Spinal cord (tissue), 10 donors: Measurements from ENCODE around the gene SRPRB. TPM values are rescaled to one million over a fixed set of nuclear protein-coding genes. Genes with fewer than 3 reads are reported as not detected.

Experiments used
- DNase-seq, 6 donors: peaks; one replicate each; pipeline versions ENCODE4 v3.0.0 to v3.0.0-alpha.2; 2013 to 2015; ENCODE audit warnings: low spot score in 6 of 6, low read depth in 4 of 6
- H3K27ac ChIP-seq: one replicate; pipeline ENCODE4 v1.5.1; 2013; ENCODE audit warnings: low read depth, low read length, control low read depth
- H3K27me3 ChIP-seq: one replicate; pipeline ENCODE4 v1.6.1; 2013; ENCODE audit warnings: low read length; ENCODE audit not compliant: control insufficient read depth, insufficient read depth
- H3K36me3 ChIP-seq: one replicate; pipeline ENCODE4 v1.6.1; 2013; ENCODE audit warnings: low read length; ENCODE audit not compliant: control insufficient read depth, insufficient read depth
- H3K4me1 ChIP-seq: one replicate; pipeline ENCODE4 v1.6.1; 2013; ENCODE audit warnings: low read length; ENCODE audit not compliant: control insufficient read depth, insufficient read depth
- H3K4me3 ChIP-seq: one replicate; pipeline ENCODE4 v1.5.1; 2013; ENCODE audit warnings: low read depth, low read length, control low read depth
- H3K9me3 ChIP-seq: one replicate; pipeline ENCODE4 v1.6.1; 2013; ENCODE audit warnings: low read length; ENCODE audit not compliant: control insufficient read depth, insufficient read depth
- WGBS: methylation state at CpG from one replicate; pipeline ENCODE4 v1.1.5; 2013; ENCODE audit warnings: missing lambda C conversion rate; ENCODE audit not compliant: insufficient coverage; 5-methylcytosine and 5-hydroxymethylcytosine counted together
- polyA plus RNA-seq, 2 donors: library from polyadenylated mRNA; unstranded; fragments of 120-200 nt; gene quantifications; one replicate each; pipeline ENCODE4 v1.2.1, GENCODE V29; 2013; ENCODE audit not compliant: insufficient read length in 2 of 2
- total RNA-seq, 2 donors: library from RNA; depleted of rRNA in 1 of 2; stranded (reverse); fragments of 120-200 nt in 1 of 2; fragments of >200 nt in 1 of 2; gene quantifications; one replicate each; pipeline versions ENCODE4 v1.2.3 to v1.2.4, GENCODE V29; 2013 to 2014
- donor health status: healthy.

SRPRB gene
- total and polyA plus RNA-seq, 4 donors = 56.1 to 74.6 (median 70.2) TPM

DNA sequence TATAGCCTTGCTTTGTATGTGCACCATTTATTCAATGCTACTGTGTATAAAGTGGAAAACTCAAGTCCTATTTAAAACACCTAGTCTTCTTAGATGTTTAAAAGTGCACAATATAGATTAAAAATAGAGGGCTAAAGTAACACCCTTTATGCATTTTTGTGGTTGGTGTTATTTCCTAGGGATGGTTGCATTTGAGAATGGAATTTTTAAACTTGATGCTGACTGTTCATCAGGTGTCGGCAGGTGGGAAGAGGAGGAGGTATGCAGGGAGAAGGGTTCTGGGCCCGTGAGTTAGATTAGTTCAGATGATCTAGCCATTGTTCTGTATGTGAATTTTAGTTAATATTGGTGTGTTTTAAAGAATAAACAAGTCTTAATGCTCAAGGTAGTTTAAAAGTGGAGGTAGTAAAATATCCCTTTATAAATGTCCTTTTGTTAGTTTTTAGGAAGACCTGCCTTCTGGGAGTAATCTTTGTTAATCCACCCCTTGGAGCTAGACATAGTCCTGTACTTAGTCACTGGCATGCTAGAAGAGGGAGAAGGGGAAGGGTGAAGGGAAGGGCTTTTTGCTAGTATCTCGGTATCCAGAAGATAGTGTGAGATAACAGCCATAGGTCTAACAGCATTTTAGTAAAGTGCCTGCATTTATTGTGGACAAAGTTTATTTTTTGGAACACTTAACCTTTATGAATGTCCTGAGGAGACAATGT is 8.1 kb upstream of the SRPRB start:
- Histone ChIP-seq H3K4me3 (no peak overlapping the region), H3K9me3 (no peaks in the 10 kb centered on the region), H3K27ac (no peak overlapping the region), H3K36me3 (no peaks in the 10 kb centered on the region), H3K27me3 (no peaks in the 10 kb centered on the region), H3K4me1 (no peaks in the 10 kb centered on the region)
- no peak for DNase-seq
- WGBS = 89% methylated on average over 3 of the region's 3 CpGs

DNA sequence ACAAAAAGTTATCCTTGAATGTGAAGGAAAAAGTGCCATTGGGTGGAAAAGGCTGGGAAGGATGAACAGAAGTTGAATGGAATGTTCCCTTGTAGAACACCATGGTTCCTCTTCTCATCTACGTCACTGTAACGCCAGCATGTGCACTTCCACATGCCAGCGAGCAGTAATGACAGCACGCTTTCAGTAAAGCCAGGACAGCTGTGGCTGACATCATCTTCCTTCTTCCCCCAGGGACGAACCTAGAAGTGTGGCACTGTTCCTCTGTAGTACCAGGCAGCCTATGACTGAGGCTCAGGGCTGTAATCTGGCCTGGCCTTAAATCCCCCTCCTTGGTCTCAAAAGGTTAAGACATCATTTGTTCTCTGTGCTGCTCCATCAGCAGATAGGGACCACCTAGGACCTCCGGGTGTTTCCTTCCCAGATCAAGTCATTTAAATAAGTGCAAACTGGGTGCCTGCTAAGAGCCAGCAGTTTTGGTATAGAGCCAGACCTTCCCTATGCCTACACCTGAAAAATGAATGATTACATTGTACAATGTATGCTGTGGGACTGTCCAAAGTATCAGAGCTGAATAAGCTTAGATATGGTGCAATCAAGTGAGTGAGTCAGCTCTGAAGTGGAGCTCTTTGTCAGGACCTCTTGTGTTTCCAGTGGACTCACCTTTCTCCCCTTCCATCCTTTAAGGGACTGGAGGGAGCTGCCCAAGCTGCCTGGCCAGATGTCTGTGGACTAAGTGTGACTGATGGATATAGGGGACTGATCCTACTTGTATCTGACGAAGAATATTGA is 5.6 kb upstream of the SRPRB start:
- WGBS = 52% methylated on average over 5 of the region's 7 CpGs
- H3K27me3 ChIP-seq = no peaks in the 10 kb centered on the region
- no peak overlapping the region for H3K4me3 ChIP-seq
- H3K27ac ChIP-seq = no peak overlapping the region
- DNase-seq = no peak
- H3K36me3 ChIP-seq = no peaks in the 10 kb centered on the region
- no peaks in the 10 kb centered on the region for H3K9me3 ChIP-seq
- H3K4me1 ChIP-seq = no peaks in the 10 kb centered on the region

DNA sequence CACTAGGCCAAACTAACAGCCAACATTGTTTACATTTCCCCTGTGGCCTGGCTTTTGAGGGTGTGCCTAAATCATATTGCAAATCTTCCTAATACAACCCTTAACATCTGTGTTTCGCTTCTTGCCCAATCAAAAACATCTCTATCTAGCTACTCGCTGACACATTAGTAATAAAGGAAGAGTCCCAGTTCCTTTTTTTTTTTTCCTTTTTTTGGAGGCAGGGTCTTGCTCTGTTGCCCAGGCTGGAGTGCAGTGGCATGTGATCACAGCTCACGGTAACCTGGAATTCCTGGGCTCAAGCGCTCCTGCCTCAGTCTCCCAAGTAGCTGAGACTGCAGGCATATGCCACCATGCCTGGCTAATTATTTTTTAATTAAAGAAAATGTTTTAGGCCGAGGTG is 2.1 kb upstream of the SRPRB start:
- no peaks in the 10 kb centered on the region for H3K9me3 ChIP-seq
- H3K4me1 ChIP-seq = peaks cover 2% of the 10 kb centered on the region
- H3K4me3 ChIP-seq = no peak overlapping the region
- H3K27ac ChIP-seq = no peak overlapping the region
- no peak for DNase-seq
- H3K27me3 ChIP-seq = no peaks in the 10 kb centered on the region
- peaks cover 1% of the 10 kb centered on the region for H3K36me3 ChIP-seq
- WGBS = no CpG with 5 or more reads among the region's 5 CpGs

DNA sequence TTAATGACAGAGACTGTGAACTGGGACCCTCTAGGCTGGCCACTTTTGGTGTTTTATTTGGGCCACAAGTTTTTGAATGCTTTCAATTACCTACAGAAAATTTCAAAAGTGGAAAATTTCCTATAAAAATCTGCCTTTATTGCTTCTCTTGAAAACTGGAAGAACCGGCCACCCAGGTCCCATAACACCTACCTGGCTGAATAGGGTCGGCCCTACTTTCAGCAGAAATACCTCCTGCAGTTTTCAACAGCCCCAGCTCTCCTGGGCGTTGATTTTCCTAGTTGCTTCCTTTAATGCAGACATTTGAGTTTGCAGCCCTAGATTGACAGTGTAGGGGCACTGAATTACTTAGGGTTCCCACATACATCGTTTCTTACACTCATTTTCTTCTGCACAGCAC is 719 bp upstream of the SRPRB start:
- Histone ChIP-seq H3K27me3 (no peaks in the 10 kb centered on the region), H3K9me3 (no peaks in the 10 kb centered on the region), H3K27ac (no peak overlapping the region), H3K36me3 (peaks cover 4% of the 10 kb centered on the region), H3K4me1 (peaks cover 2% of the 10 kb centered on the region), H3K4me3 (peak overlapping the region; percentile 85)
- 68% methylated on average over 4 of the region's 4 CpGs for WGBS
- DNase-seq = no peak

DNA sequence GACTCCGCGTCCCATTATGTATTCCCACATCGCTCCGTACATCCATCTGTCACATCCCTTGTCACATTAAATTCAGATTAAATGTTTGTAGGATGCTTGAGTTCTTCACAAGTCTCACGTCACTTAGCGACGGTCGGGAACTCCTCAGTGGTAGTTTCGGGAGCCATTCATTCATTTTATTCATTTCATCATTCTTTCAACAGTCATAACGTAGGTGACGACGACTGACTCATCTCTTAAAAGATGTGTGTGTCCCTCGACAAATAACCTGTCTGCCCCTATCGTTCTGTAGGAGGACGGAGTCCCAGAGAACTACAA is 272 bp upstream of the SRPRB start:
- Histone ChIP-seq H3K27ac (no peak overlapping the region), H3K36me3 (peaks cover 4% of the 10 kb centered on the region), H3K4me1 (peaks cover 2% of the 10 kb centered on the region), H3K9me3 (no peaks in the 10 kb centered on the region), H3K27me3 (no peaks in the 10 kb centered on the region), H3K4me3 (peak overlapping the region; percentile 85)
- WGBS = 0% methylated on average over 7 of the region's 15 CpGs
- DNase-seq = peak in 1 of 6 donors; percentile 6

DNA sequence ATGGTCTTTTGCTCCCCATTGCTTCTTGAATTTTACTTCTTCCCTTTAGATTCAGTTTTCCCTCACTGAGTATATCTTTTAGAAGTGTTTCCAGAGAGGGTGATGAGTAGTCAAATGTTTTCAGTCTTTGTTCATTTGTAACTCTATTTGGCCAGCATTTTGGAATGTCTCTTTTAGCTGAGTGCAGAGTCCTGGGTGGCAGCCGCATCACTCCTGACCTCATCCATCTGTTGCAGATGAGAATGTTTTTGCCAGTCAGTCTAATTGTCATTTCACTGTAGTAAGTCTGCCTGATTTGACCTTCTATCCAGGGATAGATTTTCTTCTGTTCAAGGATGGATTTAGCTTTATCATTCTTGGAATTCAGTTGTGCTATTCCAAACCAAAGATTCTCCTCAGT is 7.3 kb downstream of the SRPRB start:
- Histone ChIP-seq H3K4me3 (no peak overlapping the region), H3K4me1 (no peaks in the 10 kb centered on the region), H3K27me3 (no peaks in the 10 kb centered on the region), H3K27ac (no peak overlapping the region), H3K36me3 (peaks cover 20% of the 10 kb centered on the region), H3K9me3 (no peaks in the 10 kb centered on the region)
- DNase-seq = no peak
- WGBS = no CpG with 5 or more reads among the region's 1 CpG

DNA sequence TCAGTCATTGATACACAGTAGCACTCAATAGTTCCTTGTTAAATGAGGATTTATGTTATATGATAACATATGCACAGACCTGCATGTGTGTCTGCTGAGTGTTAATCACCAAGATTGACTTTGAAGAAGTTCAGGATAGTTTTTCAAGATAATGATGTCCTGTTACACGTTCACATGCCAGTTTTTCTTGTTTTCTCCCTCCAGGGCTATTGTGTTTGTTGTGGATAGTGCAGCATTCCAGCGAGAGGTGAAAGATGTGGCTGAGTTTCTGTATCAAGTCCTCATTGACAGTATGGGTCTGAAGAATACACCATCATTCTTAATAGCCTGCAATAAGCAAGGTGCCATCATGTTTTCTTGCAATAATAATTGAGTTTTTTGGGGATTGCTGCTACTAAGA is 9.8 kb downstream of the SRPRB start:
- DNase-seq = no peak
- Histone ChIP-seq H3K36me3 (peaks cover 26% of the 10 kb centered on the region), H3K9me3 (no peaks in the 10 kb centered on the region), H3K4me3 (no peak overlapping the region), H3K27me3 (no peaks in the 10 kb centered on the region), H3K4me1 (no peaks in the 10 kb centered on the region), H3K27ac (no peak overlapping the region)
- 67% methylated on average over 1 of the region's 2 CpGs for WGBS

DNA sequence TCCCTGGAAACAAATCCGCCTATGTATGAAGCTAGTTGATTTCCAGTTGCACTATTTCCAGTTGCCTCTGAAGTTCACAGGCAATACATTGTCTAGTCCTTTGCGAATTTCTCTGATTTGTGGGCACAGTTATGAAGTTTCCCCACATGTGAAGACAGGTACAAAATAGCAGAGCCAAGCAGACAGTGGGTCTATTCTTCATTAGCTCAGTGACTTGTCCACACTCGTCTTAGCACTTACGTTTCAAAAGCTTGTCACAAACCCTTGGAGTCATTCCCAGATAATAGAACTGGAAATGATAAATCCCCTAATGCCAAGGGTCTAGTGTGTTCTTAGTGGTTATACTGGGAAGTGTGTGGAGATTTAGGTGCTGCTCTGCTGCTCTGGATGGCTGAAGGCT is 14.5 kb downstream of the SRPRB start:
- peaks cover 36% of the 10 kb centered on the region for H3K36me3 ChIP-seq

DNA sequence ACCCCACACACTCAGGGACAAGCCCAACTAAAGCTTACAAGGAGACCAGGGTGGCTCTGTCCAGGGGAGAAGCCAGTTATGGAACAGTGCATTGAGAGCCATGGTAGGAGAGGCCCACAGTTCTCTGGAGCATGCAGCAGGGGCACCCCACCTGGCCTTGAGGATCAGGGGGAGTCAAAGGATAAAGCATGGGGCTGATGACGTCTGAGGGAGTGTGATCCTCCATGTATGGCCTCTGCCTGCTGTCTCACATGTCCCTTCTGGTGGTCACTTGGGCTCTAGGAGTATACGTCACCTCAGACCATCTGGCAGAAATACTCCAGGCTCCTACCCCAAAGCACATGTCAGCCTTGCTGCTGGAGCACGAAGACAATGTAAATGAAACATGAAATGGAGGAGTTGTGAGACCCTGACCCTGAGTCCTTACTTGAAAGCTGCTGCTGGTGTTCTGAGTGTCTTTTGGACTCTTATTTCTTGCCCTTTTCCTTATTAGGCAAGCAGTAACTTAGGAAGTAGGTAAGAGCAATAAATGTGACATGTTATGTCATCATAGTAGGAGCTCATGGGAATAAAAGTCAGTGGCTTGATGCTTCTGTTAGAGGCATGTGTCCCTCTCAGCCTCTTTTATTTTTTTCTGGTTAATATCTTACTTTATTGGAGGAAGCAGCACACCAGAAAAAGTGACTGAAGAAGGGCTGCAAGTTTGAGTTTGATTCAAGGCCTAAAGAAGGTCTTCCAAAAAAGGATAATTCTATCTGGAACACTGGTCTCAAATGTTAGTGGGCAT is 15.5 kb downstream of the SRPRB start:
- H3K27me3 ChIP-seq = no peaks in the 10 kb centered on the region
- no peaks in the 10 kb centered on the region for H3K4me1 ChIP-seq
- H3K27ac ChIP-seq = no peak overlapping the region
- peaks cover 41% of the 10 kb centered on the region for H3K36me3 ChIP-seq
- DNase-seq = no peak
- no peak overlapping the region for H3K4me3 ChIP-seq
- H3K9me3 ChIP-seq = no peaks in the 10 kb centered on the region
- WGBS = 94% methylated on average over 2 of the region's 3 CpGs

More for the DNA sequence above, 14.5 kb downstream of the SRPRB start:
- no peak for DNase-seq
- WGBS = 93% methylated on average over 2 of the region's 4 CpGs
- no peaks in the 10 kb centered on the region for H3K27me3 ChIP-seq
- H3K4me1 ChIP-seq = no peaks in the 10 kb centered on the region
- no peaks in the 10 kb centered on the region for H3K9me3 ChIP-seq
- no peak overlapping the region for H3K4me3 ChIP-seq
- H3K27ac ChIP-seq = no peak overlapping the region
